HG03196 (cell line): Measurements from ENCODE around the gene TNS1.

Experiments
- ATAC-seq: cut with Tn5 transposase; IDR thresholded peaks from one replicate; pipeline ENCODE4 v1.9.1; 2021; ENCODE audit not compliant: unreplicated experiment

The TNS1 gene

DNA sequence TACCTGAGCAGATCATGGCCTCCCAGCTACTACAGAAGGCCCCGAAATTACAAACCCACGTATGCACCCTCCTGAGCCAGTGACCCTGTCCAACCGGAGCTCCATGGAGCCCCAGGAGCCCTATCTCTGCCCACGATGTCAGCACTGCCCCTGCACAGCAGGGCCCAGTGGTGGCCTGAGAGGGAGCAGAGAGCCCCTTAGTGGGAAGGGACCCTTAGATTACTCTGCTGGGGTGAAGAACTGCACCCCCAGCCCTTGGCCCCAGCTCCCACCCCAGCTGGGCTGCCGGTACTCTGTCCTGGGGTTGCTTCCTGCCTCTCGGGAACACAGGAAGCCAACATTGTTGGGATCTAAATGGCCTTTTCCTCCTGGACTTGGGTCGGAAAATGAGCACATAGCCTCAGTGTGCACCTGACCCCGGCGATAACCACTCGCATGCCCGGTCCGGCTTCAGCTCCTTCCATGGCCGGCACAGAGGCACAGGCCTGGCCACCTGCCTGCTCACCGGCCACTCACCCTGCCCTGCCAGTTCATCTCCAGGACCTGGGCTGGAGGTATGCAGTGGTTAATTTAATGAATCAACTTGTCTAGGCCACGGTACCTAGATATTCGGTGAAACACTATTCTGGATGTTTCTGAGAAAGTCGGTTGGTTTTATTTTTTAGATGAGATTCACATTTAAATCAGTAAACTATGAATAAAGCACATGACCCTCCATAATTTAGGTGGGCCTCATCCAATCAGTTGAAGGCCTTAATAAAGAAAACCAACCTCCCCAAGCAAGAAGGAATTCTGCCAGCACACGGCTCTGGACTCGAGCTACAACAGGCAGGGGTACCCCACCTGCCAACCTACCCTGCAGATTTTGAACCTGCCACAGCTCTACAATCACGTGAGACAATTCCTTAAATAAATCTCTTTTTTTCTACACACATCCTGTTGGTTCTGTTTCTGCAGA is 19.2 kb downstream of the TNS1 start:
- ATAC-seq, result no peak

DNA sequence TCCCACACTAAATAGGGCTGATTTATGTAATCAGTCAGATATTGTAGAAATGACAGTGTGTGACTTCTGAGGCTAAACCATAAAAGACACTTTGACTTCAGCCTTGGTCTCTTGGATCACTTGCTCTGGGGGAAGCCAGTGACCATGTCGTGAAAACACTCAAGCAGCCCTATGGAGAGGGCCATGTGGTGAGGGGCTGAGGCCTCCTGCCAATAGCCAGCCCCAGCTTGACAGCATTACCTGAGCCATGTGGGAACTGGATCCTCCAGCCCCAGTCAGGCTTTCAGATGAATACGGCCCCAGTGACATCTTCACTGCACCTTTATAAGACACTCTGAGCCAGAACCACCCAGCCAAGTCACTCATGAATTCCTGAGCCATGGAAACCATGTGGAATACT is 20.8 kb downstream of the TNS1 start:
- no peak for ATAC-seq

DNA sequence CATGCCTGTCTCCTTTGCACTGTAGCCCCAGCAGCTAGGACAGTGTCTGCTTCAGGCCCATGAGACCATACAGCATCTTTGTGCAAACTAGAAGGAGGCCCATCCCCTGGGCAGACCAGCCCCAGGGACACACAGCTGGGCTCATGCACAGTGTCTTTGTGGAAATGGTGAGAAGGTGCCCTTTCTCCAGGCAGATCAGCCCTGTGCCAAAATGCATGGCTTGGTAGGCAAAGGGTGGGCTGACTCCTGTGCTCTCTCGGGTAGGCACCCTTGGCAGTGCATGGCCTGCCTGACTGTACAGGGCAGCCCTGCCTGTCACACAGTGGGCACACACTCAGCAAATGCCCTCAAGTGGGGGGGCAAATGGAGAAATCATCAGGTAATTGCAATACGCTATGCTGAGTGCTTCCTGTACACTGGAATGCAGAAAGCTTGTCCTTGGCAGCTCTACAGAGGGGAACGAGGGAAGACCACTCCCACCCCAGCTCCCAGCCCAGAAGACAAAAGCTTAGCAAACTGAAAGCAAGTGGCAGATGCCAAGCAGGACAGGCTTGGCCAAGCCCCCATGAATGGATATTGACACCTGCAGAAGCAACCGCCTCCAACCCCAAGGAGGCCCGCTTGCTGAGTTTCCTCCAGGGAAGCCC is 21.6 kb downstream of the TNS1 start:
- ATAC-seq, result no peak

DNA sequence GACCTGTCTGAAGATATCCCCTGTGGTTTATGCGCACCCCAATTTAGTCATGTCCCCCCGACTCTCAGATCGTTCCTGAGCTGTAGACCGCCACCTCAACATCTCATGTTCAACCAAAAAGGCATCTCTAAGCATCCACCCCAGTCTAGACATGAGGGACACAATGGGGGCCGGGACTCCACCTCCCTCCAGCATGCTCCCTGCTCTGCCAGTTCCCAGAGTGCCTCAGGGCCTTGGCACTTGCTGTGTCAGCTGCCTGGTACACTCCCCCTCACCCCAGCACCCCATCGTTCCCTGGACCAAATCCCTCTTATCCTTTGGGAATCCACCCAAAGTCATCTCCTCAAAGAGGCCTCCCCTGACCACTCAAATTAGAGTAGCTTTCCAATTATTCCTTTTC is 22.2 kb downstream of the TNS1 start:
- ATAC-seq, result no peak

DNA sequence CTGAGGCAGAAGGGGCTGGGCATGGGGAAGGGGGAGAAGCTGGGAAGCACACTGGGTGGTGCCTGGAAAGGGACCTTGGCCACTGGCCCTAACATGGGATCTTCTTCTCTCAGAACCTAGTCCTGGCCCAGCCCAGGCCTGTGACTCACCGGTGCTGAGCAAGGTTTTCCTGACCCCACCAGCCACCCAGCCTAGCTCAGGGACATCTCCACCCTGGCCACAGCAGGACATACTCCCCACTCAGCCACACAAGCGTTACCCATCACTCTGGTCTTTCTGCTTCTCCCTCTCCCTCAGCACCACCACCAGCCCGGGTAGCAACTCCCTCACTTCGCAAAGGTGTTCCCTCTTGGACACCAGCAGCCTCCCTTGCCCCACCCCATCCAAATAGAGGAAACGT is 22.8 kb downstream of the TNS1 start:
- no peak for ATAC-seq

DNA sequence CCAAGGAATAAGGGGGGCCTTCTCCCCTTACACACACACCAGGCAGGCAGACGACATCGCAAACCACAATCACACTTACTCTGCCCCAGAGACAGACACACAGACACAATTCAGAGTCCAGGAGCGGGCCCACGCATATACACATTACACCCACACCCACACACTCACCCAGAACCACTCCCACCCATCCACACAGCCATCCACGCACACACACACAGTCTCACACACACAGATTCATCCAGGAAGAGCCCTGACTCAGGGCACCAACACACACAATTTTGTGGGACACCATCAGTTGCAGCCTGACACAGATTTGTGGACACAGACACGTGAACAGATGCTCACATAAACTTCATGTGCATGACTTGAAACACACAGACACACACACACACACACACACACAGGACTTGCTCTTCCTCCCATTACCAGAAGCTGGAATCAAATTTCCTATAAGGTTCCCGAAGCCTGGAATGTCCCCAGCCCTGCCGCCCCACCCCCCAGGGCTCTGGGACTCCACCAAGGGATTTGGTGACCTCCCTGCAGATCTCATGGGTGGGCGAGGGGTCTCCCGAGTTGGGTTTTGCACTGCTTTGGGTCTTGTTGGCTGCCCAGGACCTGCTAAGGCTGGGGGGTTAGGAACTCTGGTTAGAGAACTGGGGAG is 23.5 kb downstream of the TNS1 start:
- ATAC-seq, result no peak

DNA sequence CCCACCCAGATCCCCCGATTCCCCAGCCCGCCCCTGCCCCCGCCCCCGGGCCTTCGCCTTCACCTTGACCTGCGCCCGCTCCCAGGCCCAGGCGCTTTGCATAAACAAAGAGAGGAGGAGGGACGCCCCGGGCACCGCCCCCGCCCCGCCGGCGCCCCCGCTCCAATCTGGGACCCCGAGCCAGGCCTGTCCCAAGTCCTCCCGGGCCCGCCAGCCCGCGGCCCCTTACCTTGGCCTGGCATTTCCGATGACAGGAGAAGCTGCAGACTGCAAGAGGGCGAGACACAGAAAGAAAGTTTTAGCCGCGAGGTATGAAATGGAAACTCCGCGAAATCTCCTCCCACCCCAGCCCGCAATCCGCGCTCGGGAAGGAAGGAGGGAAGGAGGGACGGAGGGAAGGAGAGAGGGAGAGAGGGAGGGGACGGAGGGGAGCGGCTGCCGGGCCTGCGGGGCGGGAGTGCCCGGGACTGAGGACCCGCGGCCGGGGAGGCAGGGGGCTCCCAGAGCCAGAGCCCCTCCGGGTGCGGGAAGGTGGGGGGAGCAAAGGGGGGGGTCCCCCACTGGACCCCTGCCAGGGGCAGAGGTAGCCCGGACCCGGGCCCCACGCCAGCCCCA is 24.2 kb downstream of the TNS1 start:
- ATAC-seq, result no peak

DNA sequence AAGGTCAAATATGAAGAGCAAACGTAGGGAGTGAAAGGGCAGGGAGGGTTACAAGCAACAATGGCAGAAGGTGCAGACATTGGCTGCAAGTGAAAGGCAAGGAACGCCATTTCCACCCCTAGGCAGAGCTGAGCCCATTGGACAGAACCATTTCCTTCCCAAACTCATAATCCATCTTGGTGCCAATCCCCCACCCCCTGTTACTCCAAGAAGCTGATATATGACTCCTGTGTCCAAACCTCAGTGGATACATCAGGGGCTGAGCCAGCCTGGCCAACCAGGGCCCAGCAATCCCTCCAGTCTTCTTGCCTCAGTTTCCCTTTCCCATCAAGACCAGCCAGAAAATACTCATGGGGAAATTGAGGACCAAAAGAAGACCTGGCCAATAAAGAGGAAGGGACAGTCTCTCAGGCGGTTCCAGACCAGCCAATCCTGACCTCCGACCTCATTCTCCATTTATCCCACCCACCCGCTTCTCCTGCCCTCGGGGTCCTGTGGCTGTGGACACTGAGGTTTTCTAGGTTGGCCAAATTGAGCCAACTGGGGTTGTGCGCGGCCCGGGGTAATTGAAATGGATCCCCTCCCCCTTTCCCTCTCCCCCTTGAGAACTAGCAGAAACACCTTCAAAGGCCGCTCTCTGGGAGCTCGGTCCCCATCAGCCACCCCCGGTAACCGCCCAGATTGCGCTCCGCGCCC is 24.8 kb downstream of the TNS1 start:
- no peak for ATAC-seq

DNA sequence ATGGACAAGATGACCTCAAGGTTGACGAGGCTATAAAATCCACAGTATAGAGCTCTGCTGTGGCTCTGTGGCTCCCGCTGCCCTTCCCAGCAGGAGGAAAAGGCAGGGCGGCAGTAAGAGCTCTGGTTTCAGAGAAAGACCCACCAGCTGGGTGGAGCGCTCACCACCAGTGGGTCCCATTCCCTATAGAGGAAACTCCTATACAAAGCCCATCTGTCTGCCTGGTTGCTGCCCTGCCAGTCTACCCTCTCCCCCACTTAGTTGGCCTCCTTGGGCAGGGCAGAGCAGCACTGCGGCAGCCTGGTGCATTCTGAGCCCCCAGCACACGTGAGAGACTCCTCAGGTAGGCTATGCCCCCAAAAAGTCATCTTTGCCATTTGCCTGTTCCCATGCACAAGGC is 26.5 kb downstream of the TNS1 start:
- no peak for ATAC-seq

DNA sequence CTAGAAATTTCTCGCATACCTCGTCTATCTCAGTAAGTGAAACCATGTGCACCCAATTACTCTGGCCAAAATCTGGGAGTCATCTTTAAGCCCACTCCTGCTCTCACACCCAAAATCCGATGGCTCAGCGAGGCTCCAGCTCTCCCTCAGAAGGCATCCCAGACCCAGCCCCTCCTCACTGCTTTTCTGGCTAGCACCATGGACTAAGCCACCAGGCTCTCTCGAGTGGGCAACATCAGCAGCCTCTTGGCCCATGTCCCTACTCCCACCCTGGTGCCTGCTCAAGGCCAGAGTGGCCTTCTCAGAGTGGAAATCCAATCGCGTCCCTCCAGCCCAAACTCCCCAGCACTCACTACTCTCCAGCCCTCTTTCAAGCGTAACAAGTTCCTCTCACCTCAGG is 27.2 kb downstream of the TNS1 start:
- no peak for ATAC-seq

DNA sequence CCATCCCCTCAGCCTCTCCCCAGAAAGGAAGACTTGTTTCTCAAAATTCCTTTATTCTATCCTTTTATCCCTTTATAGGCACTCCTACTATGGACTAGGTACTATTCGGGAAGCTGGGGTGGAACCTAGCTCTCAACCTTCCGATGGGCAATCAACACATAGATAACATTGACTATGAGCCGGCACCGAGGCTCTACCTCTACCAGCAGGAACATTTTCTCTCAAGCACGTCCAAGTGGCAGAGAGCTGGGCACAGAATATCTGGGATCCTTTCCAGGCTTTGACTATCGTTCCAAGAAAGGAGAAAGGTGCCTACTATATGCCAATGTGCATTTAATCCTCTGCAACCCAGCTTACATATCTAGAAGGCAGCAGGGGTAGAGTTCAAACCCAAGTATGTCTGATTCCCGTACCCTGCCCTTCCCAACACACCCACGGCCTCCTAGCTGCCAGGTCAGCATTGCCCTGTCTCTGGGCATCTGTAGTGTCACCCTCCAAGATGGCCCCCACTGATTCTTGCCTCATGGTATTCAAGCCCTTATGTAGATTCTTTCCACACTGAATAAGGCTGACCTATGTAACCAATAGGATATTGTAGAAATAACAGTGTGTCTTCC is 28.3 kb downstream of the TNS1 start:
- ATAC-seq, result no peak

DNA sequence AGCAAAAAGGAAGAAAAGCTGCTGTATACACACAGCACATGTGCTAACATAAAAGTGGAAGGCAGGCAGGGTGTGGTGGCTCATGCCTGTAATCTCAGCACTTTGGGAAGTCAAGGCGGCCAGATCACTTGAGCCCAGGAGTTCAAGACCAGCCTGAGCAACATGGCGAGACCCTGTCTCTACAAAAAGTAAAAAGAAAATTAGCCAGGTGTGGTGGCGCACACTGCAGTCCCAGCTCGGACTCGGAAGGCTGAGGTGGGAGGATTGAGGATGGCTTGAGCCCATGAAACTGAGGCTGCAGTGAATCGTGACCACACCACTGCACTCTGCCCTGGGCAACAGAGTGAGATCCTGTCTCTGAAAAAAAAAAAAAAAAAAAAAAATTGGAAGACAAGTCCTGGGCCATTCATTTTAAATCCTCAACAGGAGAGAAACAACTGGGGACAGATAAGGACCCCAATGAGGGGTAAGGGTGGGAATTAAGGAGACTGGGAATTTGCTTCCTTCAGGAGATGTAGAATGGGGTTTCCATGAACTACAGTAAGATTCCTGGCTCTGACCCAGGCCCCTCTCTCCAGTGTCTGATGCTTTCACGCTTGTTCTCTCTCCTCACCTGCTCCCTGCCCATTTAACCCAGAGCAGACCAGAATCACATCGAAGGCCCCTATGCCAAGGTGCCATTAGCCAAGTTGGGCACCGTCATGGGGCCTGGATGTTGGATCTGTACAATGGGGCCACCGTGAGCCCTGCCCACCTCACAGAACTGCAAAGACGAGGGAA is 29.6 kb downstream of the TNS1 start:
- ATAC-seq, result no peak

DNA sequence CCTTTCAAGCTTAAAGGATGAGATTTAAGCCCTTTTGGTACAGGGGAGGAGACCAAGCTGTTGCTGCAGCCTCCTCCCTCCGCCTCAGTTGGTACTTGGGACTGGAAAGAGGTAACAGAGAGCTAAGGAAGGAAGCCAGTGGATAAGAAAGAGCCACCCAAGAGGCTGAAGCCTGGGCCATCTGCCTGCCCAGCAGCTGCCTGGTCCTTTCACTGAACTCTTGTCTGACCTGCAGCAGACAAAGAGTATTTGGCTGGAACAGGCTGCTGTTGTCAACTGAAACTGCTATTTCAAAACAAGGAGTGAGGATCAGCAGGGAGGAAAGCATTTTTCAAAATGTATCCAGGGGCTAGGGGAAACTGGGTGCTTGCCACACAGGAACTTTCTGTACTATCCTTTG is 30.3 kb downstream of the TNS1 start:
- ATAC-seq, result no peak

DNA sequence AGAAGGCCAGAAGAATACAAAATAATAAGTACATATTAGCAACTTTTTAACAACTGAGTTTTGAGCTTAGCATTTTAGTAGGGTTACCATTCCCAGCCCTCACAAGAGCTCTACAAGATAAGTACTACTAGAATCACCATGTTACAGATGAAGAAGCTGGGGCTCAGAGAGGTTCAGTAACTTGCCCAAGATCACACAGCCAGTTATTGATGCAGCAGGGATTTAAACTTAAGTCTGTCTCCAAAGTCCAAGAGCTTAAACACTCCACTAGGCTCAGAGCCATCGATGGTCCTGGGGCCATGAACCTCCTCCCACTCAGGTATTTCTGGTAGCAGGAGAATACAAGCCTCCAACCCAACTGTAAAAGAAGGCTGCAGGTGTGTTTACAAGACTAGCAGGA is 30.8 kb downstream of the TNS1 start:
- no peak for ATAC-seq

DNA sequence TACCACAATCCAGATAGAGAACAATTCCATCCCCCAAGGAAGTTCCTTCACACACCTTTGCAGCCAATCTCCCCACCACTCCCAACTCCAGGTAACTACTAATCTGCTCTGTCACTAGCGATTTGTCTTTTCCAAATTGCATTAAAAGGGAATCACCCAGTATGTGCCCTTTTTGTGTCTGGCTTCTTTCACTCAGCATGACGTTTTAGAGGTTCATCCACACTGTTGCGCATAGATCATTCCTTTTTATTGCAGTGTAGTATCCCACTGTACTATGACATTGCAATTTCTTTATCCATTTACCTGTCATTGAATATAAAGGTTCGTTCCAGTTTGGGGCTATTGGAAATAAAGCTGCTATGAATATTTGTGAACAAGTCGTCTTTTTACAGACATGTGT is 31.6 kb downstream of the TNS1 start:
- no peak for ATAC-seq

DNA sequence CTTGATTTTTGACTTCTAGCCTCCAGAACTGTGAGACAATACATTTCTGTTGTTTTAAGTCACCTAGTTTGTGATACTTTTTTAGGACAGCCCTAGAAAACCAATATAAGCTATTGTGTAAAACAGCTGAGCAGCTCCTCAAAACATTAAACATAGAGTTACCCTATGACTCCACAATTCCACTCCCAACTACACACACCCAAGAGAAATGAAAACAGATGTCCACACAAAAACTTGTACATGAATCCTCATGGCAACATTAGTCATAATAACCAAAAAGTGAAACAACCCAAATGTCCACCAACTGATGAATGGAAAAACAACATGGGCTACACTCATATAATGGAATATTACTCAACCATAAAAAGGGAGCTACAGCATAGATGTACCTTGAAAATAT is 32.6 kb downstream of the TNS1 start:
- no peak for ATAC-seq

DNA sequence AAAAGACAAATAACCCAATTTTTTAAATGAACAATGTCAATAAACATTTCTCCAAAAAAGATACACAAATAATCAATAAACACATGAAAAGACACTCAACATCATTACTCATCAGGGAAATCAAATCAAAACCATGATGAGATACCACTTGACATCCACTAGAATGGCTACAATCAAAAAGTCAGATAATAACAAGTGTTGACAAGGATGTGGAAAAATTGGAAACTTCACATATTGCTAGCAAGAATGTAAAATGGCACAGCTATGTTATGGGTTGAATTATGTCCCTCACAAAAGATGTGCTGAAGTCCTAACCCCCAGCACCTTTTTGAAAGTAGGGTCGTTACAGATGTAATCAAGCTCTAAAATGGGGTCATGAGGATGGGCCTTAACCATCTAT is 33.2 kb downstream of the TNS1 start:
- no peak for ATAC-seq

DNA sequence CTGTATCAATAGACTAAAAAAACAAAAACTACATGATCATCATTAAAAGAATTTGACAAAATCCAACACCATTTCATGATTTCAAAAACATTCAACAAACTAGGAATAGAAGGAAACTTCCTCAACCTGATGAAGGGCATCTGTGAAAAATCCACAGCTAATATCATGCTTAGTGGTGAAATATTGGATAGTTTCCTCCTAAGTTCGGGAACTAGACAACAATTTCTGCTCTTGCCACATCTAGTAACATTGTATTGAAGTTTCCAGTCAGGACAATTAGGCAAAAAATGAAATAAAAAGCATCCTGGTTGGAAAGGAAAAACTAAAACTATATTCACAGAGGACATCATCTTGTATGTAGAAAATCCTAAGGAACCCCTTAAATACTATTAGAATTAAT is 34.8 kb downstream of the TNS1 start:
- ATAC-seq, result no peak

DNA sequence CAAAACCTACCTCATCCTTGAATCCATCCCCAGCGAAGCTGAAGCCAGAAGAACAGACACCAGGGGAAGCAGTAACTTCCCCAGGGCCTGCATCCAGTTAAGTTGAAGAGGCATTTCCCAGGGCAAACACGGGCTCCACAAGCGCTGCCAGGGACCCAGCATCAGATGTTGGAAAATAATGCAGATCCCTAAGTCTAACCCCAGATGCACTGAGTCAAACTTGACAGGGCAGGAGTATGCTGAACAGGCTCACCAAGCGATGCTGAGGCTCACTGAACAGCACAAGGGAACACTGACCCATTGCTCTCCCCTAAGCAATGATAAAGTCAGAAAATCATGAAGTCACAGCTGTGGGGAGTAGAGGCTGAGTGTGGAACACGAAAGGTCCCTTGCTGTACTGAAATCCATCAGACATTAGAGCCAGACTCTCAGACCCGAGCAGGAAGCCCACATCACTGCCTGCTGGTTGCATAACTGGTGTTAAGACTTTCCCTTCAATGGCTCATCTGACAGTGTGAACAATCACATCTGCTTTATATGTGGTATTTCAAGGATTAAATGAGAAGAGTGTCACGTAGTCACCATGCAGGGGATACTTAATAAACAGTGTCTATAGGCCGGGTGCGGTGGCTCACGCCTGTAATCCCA is 36.2 kb downstream of the TNS1 start:
- no peak for ATAC-seq
